ENCODE results near the gene EMID1.
"Not testable (repeated sequence)": the region's sequence is repeated elsewhere in the genome, so short reads cannot be mapped to it uniquely, and the experiment has no call there.

Gene EMID1

DNA sequence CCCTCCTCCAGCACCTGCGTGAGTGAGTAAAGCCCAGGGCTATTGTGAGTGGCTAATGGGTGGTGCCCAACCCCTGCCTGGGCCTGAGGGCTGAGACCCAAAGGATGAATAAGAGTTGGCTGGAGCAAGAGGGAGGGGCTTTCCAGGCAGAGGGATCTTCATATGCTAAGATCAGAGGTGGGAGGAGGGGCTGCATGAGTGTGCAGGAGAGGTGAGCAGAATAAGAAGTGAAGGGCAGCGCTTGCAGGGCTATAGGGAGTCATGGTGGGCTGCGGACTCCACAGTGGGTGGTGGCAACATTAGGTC, 3.9 kb downstream of the EMID1 start:
- in situ Hi-C loops (cut with MboI; ENCODE audit: low sequenced_read_pairs): no loop called here

DNA sequence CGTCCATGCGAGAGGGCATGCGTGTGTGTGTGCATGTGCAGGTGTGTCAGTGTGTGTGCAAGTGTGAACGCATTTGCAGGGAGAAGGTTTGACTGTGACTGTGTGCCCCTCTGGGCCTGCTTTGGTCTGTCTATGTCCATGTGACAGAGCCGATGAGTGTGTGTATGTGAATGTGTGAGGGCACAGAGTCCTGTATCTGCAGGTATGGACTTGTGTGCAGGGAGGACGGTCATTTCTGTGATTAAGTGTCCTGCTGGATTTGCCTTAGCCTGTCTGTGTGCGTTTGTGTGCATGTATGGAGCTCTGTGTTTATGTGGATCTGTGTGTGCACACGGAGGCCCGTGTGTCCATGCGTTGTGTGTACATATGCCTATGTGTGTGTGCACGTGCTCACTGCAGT, 5.4 kb downstream of the EMID1 start:
- in situ Hi-C loops (cut with MboI; ENCODE audit: low sequenced_read_pairs): no loop called here

DNA sequence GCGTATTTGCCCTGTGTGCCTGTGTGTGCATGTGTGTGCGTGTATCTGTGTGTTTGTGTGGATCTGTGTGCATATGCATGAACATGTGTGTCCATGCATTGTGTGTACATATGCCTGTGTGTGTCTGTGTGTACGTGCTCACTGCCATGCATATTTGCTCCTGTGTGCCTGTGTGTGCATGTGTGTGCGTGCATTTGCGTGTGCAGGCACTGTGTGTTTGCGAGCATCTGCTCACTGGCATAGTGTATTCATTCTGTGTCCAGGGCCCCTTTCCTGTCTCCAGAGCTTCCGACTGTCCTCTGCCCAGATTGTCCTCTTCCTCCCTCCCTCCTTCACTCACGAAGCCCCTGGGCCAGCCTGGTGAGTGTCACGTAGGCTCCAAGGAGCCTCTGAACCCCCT, 5.8 kb downstream of the EMID1 start:
- in situ Hi-C loops (cut with MboI; ENCODE audit: low sequenced_read_pairs): no loop called here

DNA sequence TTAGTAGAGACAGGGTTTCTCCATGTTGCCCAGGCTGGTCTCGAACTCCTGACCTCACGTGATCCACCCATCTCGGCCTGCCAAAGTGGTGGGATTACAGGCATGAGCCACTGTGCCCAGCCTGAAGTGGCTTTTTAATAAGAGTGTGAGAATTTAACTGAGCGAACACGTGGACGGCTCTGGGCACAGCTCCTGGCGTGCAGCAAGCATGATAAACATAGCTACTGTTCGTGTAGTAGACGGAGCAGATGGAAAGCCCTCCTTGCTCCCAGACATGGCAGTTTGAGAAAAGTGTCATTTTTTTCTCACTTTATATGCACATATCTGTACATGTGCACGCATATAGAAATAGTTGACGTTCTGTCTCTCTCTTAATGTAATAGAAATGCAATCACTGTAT, 7.0 kb downstream of the EMID1 start:
- in situ Hi-C loops (cut with MboI; ENCODE audit: low sequenced_read_pairs): no loop called here

DNA sequence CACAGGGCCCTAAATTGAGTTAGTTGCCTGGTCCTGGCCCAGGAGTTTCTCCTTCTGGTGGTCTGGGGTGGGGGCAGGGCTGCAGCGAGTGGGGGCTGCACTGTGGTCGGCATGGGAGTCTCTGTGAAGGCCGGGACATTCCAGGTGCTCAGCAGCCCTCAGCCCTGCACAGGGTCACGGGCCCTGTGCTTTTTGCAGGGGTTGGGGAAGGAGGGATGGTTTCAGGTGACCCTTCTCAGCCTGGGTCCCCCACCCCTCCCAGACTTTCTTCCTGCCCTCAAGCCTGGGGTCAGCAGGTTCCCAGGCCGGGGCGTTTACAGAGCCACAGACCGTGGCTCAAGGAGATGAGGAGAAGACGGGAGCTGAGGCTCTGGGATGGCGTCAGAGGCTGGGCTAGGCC, 7.8 kb downstream of the EMID1 start:
- in situ Hi-C loops (cut with MboI; ENCODE audit: low sequenced_read_pairs): no loop called here

DNA sequence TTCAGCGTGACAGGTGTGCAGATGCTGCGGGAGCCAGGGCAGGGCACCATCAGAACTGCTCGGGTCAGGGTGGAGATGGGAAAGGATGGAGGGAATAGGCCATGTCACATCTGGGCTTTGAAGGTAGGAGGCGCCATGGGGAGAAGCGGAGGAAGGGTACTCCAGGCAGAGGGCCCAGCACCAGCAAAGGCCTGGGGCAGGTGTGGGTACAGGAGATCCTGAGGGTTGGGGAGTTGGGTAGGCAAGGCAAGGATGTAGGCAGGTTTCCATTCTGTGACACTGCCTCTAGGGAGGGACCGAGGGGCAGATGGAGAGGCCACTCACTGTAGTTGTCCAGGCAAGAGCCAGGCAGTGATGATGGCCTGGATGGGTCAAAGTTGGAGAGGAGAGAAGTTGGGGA, 8.5 kb downstream of the EMID1 start:
- in situ Hi-C loops (cut with MboI; ENCODE audit: low sequenced_read_pairs): no loop called here

DNA sequence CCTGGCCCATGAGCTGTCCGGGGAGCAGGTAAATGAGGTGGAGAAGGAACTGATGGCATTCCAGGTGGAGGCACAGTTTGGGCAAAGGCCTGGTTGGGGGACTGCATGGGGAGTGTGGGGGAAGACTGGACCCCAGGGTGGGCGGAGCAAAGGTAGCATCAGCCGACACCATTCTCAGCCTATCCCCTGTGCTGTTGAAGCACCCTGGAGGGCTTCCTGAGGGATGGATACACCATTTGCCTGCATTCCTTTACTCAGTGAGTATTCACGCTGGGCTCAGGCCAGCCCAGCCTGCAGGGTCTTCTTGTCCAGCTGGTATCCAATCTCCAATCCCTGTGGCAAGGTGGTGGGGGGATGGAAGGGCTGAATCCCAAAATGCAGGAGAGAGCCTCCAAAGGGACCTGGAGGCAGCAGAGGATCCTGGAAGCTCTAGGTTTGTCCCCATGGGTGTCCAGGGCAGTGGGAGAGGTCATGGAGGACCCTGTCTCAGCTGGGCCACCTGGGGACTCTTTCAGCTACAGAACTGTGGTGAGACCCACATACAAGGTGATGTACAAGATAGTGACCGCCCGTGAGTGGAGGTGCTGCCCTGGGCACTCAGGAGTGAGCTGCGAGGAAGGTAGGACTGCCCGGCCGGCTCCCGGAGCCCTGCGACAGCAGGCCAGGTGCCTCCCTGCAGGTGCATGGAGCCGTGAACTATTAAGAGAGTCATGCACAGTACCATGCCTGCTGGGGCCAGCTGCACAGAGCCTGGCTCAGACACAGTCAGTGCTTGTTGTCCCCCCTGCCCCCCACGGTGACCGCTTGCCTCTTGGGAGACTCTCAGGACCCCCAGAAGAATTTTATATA, 9.5 kb downstream of the EMID1 start:
- in situ Hi-C loops (cut with MboI; ENCODE audit: low sequenced_read_pairs): no loop called here

DNA sequence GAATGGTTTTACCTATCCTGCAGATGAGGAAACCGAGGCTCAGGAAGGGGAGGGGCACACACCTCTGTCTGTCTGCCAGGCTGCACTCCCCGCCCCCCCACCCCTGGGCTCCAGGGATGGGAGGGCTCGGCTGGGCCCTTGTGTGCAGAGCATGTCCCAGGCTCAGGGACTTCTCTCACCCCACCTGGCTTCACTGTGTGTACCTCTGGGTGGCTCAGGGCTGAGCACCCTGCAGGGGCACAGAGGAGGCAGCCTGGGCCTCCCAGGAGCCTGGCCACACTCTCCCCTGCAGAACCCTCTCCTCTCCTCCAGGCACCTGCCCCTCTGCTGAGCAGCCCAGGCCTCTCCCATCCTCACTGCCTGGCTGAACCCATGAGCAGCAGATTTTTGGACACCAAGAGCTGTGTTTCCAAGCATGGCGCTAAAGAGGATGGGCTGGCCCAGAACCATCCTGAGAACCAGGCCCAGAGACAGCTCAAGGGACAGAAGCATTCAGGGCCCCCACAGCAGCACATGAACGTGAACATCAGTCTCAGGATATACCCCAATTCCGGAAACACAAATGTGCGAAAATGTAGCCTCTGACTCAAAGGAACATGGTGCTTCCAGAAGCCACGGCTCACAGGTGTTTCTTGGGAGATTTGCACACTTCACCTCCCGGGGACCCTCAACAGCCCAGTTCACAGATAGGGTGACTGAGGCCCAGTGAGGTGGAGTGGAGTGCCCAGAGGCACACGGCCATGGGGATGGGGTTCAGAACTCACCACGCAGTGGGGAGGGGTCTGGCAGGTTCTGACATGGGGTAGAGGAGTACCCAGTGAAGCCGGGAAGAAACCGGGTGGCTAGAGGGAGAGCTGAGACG, 10.5 kb downstream of the EMID1 start:
- in situ Hi-C loops (cut with MboI; ENCODE audit: low sequenced_read_pairs): no loop called here

DNA sequence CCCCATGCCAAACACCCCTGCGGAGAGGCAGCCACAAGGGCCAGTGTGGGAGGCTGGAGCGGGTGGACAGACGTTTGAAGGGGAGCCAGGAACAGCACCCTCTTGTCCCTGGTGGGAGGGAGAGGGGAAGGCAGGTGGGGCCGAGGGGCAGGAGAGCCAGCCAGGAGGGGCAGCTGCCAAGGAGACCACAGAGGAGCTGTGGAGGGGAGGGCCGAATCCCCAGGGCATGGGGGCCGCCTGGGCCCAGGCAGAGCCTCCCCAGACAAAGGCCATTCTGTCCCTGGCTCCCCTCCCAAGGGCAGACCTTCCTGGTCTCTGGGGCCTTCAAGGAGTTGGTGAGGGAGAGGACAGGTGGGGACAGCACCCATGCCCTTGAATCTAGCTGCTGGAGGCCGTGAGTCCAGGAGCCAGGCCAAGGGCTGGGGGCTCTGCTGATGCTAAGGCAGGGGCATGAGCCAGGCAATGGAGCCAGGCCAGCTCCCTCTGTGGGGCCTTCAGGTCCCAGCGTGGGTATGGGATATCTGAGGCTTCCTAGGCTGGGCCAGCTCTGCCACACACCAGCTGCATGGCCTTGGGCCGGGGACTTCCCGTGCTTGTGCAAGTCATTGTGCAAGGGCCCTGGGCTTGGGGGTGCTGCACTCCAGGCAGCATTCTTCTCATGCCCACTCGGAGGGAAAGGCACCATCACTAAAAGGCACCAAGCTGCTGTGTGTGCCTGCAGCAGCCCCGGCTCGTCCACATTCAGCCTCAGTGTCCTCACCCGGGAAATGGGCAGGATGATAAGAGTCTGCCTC, 11.4 kb downstream of the EMID1 start:
- in situ Hi-C loops (cut with MboI; ENCODE audit: low sequenced_read_pairs): no loop called here

DNA sequence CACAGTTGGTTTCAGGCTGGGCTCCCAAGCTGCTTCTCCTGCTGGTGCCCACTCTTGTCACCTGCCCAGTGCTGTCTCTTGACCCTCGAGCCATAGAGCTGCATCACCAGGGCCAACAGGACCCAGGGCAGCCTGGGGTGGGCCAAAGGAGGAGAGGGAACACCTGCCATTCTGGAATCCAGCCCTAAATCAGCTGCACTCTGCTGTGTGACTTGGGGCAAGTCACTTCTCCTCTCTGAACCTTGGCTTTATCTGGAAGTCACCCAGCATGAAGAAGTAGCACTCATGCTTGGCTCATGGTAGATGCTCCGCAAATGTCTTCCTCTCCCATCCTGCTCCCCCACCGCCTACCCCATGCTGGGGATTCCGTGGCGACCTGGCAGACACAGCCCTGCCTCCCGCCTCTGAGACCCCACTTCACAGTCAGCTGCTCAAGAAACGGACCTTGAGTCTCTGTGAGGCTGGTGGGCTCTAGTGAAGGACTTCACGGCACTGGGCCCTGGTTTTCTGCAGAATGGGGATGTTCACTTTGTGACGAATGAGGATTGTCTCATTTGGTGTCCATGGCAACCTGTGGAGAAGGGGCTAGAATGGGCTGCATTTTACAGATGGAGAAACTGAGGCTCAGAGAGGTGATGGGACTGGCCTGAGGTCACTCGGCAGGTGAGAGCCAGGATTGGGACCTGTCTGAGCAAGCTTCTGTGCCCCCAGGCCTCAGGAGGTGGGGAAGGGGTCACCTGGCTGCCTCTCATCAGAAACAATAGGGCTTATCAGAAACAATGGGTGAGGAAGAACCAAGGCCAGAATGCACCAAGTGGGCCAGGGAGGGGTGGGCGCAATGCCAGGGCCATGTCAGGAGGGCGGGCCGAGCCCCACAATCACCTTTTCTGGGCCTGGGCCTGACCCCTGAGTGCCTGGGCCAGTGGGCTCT, 12.4 kb downstream of the EMID1 start:
- in situ Hi-C loops (cut with MboI; ENCODE audit: low sequenced_read_pairs): no loop called here

DNA sequence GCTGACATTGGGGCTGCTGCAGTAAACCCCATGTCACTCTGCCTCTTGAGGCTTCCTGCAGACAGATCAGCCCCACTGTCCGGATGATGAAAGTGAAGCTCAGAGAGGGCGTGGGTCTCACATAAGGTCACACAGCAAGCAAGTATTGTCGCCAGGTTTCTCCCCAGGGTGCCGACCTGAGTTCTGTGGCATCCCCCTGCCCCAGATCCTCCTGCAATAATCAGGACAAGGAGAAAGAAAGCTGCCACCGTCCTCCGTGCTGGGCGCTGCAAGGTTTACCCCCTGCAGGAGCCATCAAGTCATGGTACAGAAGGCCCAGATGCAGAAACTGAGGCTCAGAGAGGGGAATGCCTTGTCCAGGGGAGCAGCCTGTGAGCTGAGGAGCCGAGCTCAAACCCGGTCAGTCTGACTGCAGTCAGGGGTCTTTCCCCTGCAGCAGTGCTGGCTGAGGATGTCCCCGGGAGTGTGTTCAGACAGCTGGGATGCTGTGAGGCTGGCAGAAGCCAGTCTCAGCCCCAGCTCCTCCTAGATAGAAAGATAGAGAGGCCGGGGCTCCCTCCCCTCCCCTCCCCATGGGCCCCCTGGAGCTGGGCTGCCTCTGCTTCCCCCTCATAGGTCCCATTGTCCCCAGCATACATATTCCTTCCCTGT, 13.2 kb downstream of the EMID1 start:
- in situ Hi-C loops (cut with MboI; ENCODE audit: low sequenced_read_pairs): no loop called here

DNA sequence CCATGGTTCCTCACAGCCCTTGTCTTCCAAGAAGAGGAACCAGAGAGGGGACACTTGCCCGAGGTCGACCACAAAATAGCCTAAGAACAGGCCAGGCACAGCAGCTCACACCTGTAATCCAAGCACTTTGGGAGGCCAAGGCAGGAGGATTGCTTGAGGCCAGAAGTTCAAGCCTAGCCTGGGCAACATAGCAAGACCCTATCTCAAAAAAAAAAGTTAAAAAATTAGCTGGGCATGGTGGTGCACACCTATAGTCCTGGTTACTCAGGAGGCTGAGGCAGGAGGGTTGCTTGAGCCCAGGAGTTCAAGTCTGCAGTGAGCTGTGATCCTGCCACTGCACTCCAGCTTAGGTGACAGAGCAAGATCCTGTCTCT, 13.7 kb downstream of the EMID1 start:
- in situ Hi-C loops (cut with MboI; ENCODE audit: low sequenced_read_pairs): not testable (repeated sequence)

DNA sequence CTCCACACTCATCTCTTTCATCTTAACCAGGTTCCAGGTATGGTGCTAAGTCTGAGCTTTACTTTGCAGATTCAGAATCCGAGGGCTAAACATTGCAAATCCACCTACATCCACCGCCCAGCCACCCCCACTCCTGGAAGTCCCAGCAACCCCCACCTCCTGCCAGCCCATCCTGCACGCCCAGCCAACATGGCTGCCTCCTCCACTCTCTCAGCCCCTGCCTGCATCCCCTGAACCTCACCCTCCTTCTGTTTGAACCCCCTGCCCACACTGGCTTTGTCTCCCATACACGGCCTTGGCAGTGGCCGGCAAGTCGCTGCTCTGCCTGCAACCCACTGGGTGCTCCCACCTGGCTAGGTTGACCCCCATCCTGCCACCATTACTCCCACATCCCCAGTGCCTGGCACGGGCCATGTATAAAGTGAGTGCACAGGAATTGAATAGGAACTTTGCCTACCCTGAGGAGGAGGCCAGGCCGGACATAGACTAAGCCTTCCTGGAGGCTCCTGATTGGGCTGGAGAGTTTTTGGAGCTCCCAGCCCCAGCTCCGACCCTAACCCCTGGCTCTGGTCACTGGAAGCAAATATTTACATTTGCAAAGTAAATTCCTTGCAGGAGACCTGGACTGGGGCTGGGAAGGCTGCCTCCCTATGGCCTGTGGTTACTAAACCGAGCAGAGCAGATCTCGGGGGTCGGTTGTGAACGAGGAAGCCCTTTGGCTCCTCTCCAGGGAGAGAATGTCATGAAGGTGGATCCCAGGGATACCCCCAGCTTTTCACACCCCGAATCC, 14.4 kb downstream of the EMID1 start:
- in situ Hi-C loops (cut with MboI; ENCODE audit: low sequenced_read_pairs): no loop called here

DNA sequence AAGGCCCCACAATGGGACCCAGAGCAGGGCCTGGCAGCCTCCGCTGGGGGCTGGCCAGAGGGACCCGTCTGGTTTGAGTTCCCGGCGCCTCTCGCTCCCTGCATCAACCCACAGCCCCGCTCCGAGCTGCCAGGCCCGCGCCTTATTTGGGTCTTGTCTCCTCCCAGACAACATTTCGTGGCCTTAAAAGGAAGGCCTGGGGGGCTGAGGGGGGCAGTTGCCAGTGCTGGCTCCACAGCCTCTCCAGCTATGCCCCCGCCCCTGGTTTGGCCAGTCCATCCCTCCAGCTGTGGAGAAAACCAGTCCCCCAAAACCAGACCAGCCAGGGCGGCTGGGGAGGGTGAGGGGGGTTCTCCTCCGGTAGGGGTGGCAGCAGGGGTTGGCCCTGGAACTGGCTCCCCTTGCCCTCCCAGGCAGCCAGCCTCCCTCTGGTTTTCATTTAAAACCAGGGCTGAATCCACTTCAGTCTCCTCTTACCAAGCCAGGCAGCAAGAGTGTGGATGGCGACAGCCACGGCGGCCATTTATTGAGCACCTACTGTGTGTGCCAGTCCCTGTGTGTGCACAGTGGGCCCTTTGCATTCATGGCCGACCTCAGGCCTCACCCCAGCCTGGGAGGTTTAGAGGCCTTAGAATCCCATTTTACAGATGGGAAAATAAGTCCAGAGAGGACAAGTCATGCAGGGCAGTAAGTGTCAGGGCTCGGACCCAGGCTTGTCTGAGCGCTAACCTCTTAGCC, 18.6 kb downstream of the EMID1 start:
- in situ Hi-C loops (cut with MboI; ENCODE audit: low sequenced_read_pairs): no loop called here

DNA sequence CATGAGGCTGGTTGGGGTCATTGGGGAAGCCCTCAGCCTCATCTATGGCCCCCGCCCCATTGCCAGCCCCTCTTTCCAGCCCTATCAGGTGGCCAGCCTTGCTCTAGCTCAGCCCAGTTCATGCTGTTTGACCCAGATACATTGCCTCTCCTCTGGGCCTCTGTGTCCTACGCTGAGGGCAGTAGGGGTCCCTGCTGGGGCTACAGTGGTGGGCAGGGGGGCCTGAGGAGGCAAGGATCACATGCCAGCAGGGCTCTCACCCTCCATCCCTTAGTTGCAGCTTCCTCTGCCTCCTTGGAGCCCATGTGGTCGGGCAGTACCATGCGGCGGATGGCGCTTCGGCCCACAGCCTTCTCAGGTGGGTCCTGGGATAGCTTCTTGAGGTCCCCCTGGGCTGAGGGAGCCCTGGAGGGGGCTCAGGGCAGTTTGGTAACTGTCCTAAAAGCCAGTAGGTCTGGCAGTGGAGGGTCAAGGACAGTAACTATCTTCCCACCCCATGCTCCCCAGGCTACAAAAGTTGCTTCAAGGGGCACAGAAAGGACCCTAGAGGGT, 19.2 kb downstream of the EMID1 start:
- in situ Hi-C loops (cut with MboI; ENCODE audit: low sequenced_read_pairs): loop anchor here (25.0 kb wide), 1 partner anchor 613 kb away; no protein-coding TSS in a partner anchor

DNA sequence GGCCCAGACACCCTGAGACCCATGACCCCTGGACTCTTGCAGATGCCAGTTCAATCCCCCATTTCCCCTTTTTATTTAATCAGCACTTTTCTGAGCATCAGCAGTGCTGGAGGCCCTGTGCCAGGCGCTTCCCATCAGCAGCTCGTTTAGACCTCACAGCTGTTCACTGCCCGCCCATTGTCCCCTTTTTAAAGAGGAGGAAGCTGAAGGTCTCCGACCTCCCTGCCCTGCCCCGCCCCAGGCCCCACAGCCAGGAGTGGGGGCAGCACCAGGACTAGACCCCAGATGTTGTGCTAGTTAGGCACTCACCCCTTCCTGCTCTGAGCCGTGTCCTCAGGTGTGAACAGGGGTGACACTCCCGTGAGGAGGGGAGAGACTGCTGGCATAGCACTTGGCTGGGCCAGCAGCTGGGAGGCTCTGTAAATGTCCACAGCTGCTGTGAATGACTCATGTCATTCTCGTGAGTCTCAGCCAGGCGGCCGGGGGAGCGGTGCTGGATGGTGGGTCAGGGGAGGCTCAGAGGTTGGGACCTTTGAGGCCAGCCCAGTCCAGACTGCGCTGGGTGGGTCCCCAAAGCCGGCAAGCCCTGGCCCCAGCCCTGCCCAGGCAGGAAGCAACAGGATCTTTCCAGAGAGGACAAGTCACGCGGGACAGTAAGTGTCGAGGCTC, 19.9 kb downstream of the EMID1 start:
- in situ Hi-C loops (cut with MboI; ENCODE audit: low sequenced_read_pairs): loop anchor here (25.0 kb wide), 1 partner anchor 613 kb away; no protein-coding TSS in a partner anchor

DNA sequence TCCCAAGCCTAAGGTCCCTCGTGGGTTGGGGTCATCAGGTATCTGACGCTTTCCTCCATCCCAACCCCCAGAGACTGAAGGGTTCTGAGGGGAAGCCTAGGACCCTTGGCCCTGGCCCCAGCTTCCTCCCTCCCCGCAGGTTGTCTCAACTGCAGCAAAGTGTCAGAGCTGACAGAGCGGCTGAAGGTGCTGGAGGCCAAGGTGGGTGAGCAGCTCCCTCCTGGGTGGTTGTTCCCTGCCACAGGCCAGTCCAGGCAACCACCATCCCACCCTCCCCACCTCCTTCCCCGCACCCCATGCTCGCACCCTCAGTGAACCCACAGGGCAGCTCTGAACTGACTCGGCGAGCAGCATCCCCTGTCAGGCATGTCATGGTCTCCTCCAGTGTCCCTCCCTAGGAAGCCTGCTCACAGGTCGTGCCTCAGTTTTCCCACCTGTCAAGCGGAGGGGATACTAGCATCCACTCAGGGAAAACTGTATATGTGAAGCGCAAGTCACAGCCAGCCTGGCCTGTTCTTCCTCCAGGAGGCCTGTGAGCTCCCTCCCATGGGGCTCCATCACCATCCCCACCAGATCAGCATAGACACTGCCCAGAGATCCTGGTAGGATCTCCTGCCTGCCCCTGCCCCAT, 20.8 kb downstream of the EMID1 start:
- in situ Hi-C loops (cut with MboI; ENCODE audit: low sequenced_read_pairs): loop anchor here (25.0 kb wide), 1 partner anchor 614 kb away; no protein-coding TSS in a partner anchor

All from HL-60/S4 (cell line).